ENCODE data around the gene TOR3A.

DNA sequence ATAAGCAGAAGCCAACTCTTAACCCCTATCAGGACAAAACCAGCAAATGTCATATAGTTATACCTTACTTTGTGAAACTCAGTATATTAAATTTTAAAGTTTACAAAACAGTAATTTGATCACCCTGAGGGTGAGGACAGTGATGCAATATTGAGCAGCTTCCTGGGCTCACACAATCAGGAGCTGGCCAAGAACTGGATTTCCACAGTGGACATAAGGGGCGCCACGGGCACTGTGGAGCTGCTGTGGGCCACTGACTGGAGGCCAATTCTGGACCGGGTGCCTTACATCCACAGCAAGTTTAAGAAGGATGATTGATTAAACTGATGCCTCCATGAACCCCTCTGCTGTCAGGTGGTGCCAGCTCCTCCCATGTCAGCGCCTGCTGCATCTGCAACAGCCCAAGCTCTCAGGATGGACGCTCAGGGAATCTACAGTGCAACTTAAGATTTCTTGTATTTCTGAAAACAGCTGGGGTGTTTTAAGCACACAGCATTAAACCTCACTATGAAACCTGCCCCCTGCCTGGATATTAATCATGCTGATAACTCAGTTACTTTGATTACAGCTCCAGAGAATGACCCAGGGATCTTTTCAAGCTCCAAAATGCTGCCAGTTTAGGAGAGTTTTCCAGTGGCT, 55.9 kb downstream of the TOR3A start:
- TF ChIP-seq, protein P1, sequence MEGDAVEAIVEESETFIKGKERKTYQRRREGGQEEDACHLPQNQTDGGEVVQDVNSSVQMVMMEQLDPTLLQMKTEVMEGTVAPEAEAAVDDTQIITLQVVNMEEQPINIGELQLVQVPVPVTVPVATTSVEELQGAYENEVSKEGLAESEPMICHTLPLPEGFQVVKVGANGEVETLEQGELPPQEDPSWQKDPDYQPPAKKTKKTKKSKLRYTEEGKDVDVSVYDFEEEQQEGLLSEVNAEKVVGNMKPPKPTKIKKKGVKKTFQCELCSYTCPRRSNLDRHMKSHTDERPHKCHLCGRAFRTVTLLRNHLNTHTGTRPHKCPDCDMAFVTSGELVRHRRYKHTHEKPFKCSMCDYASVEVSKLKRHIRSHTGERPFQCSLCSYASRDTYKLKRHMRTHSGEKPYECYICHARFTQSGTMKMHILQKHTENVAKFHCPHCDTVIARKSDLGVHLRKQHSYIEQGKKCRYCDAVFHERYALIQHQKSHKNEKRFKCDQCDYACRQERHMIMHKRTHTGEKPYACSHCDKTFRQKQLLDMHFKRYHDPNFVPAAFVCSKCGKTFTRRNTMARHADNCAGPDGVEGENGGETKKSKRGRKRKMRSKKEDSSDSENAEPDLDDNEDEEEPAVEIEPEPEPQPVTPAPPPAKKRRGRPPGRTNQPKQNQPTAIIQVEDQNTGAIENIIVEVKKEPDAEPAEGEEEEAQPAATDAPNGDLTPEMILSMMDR (IDR thresholded peaks at IDR 0.05) = no peak
- TF ChIP-seq POLR2AphosphoS5 (IDR thresholded peaks at IDR 0.05; ENCODE audit: low read depth, low read length) (no peak), SIN3A (IDR thresholded peaks at IDR 0.05; ENCODE audit: borderline replicate concordance, insufficient read depth, low read depth, low read length) (no peak), TCF7L2 (IDR thresholded peaks at IDR 0.05; ENCODE audit: low read depth, low read length) (no peak)
- TF ChIP-seq, protein P2, sequence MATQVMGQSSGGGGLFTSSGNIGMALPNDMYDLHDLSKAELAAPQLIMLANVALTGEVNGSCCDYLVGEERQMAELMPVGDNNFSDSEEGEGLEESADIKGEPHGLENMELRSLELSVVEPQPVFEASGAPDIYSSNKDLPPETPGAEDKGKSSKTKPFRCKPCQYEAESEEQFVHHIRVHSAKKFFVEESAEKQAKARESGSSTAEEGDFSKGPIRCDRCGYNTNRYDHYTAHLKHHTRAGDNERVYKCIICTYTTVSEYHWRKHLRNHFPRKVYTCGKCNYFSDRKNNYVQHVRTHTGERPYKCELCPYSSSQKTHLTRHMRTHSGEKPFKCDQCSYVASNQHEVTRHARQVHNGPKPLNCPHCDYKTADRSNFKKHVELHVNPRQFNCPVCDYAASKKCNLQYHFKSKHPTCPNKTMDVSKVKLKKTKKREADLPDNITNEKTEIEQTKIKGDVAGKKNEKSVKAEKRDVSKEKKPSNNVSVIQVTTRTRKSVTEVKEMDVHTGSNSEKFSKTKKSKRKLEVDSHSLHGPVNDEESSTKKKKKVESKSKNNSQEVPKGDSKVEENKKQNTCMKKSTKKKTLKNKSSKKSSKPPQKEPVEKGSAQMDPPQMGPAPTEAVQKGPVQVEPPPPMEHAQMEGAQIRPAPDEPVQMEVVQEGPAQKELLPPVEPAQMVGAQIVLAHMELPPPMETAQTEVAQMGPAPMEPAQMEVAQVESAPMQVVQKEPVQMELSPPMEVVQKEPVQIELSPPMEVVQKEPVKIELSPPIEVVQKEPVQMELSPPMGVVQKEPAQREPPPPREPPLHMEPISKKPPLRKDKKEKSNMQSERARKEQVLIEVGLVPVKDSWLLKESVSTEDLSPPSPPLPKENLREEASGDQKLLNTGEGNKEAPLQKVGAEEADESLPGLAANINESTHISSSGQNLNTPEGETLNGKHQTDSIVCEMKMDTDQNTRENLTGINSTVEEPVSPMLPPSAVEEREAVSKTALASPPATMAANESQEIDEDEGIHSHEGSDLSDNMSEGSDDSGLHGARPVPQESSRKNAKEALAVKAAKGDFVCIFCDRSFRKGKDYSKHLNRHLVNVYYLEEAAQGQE (IDR thresholded peaks at IDR 0.05; ENCODE audit: insufficient read depth in 1 of 2, low read depth in 2 of 2, low read length in 1 of 2) = no peak
